ENCODE measurements around the gene SLC25A5.

- TF ChIP-seq, protein P1, sequence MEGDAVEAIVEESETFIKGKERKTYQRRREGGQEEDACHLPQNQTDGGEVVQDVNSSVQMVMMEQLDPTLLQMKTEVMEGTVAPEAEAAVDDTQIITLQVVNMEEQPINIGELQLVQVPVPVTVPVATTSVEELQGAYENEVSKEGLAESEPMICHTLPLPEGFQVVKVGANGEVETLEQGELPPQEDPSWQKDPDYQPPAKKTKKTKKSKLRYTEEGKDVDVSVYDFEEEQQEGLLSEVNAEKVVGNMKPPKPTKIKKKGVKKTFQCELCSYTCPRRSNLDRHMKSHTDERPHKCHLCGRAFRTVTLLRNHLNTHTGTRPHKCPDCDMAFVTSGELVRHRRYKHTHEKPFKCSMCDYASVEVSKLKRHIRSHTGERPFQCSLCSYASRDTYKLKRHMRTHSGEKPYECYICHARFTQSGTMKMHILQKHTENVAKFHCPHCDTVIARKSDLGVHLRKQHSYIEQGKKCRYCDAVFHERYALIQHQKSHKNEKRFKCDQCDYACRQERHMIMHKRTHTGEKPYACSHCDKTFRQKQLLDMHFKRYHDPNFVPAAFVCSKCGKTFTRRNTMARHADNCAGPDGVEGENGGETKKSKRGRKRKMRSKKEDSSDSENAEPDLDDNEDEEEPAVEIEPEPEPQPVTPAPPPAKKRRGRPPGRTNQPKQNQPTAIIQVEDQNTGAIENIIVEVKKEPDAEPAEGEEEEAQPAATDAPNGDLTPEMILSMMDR (conservative IDR thresholded peaks at IDR 0.05; ENCODE audit: low read length) = no peak
- no peak for TF ChIP-seq EZH2phosphoT487 (IDR thresholded peaks at IDR 0.05; ENCODE audit: borderline replicate concordance)
Measured at GRCh38 chrX:119500061-119500800, 32.0 kb downstream of the SLC25A5 start.

All from Loucy (cell line).